K562 (cell line): ENCODE measurements around the gene ZKSCAN3. TPM values are rescaled to one million over a fixed set of nuclear protein-coding genes. Genes with fewer than 3 reads are reported as not detected.

Experiments
- CHD4 ChIP-seq: fragments of 200-600 bp; sonication (generic); IDR thresholded peaks from 3 replicates; pipeline ENCODE4 v1.6.1; 2012; ENCODE audit warnings: low read depth, mild to moderate bottlenecking, mixed read lengths, low read length, inconsistent platforms; ENCODE audit not compliant: insufficient read depth, insufficient replicate concordance, poor library complexity, severe bottlenecking
- DDX20 ChIP-seq: fragments of 450-650 bp; IDR thresholded peaks from 2 replicates; pipeline ENCODE4 v1.6.1; 2016; ENCODE audit warnings: missing genetic modification characterization, low read depth, mild to moderate bottlenecking, missing compliant biosample characterization, moderate library complexity
- EHMT2 ChIP-seq: fragments of 450-650 bp; IDR thresholded peaks from 2 replicates; pipeline ENCODE4 v1.6.1; 2018; ENCODE audit warnings: antibody characterized with exemption
- ILK ChIP-seq: fragments of 450-650 bp; IDR thresholded peaks from 2 replicates; pipeline ENCODE4 v1.6.1; 2016; ENCODE audit warnings: missing genetic modification characterization, low read depth, mild to moderate bottlenecking, missing compliant biosample characterization, moderate library complexity, borderline replicate concordance
- LEF1 ChIP-seq: fragments of 450-650 bp; IDR thresholded peaks from 2 replicates; pipeline ENCODE4 v1.6.1; 2016; ENCODE audit warnings: mild to moderate bottlenecking
- NFATC3 ChIP-seq: fragments of 450-650 bp; IDR thresholded peaks from 2 replicates; pipeline ENCODE4 v1.6.1; 2017; ENCODE audit warnings: mild to moderate bottlenecking
- NFIX ChIP-seq: fragments of 250-450 bp; sonication (Bioruptor Pico); IDR thresholded peaks from 2 replicates; pipeline ENCODE4 v1.4.0; 2020; ENCODE audit warnings: low read depth, mild to moderate bottlenecking, moderate library complexity
- NR2C2 ChIP-seq, 2 experiments: fragments of 200-800 bp in 1 of 2; sonication (Bioruptor generic) in 1 of 2; sonication (generic) in 1 of 2; formaldehyde crosslinking in 1 of 2; IDR thresholded peaks; 2 replicates each; pipeline versions ENCODE4 v1.6.1 to v1.8.0; 2016 to 2022; ENCODE audit warnings: mild to moderate bottlenecking in 1 of 2, missing compliant biosample characterization in 1 of 2, missing genetic modification characterization in 1 of 2, missing genetic modification reagents in 1 of 2
- ZNF165 ChIP-seq: fragments of 250-450 bp; sonication (Bioruptor Pico); IDR thresholded peaks from 2 replicates; pipeline ENCODE4 v1.4.0; 2020; ENCODE audit warnings: borderline replicate concordance
- ZNF184 ChIP-seq: sonication (generic); formaldehyde crosslinking; IDR thresholded peaks from 2 replicates; pipeline ENCODE4 v1.5.0; 2020; ENCODE audit warnings: missing genetic modification reagents
- ZNF431 ChIP-seq: sonication (generic); formaldehyde crosslinking; IDR thresholded peaks from 2 replicates; pipeline ENCODE4 v1.8.0; 2022; ENCODE audit warnings: mild to moderate bottlenecking, missing genetic modification reagents
- ZNF77 ChIP-seq: fragments of 250-450 bp; sonication (Bioruptor Pico); IDR thresholded peaks from 2 replicates; pipeline ENCODE4 v1.5.0; 2020
- ZNF780A ChIP-seq: fragments of 250-450 bp; sonication (Bioruptor Pico); IDR thresholded peaks from 2 replicates; pipeline ENCODE4 v1.5.0; 2021; ENCODE audit warnings: mild to moderate bottlenecking
- polyA plus RNA-seq, 8 experiments: library from polyadenylated mRNA; depleted of rRNA in 4 of 8; stranded (reverse) in 5 of 8; unstranded in 3 of 8; fragments of >200 nt; fragmentation: Nextera tagmentation in 2 of 8; fragmentation: Illumina TruSeq in 1 of 8; extraction: Ambion mirVana in 2 of 8; extraction: Trizol in 1 of 8; gene quantifications; 2 replicates each; pipeline versions ENCODE4 v1.2.1 to v1.2.3, GENCODE V29; 2011 to 2014; ENCODE audit warnings: inconsistent platforms in 1 of 8, missing spikeins in 1 of 8
- total RNA-seq, 7 experiments: library from RNA; depleted of rRNA in 6 of 7; stranded (reverse); fragments of >200 nt in 6 of 7; fragmentation: Illumina TruSeq in 2 of 7; extraction: Trizol in 2 of 7; gene quantifications; 2 replicates each; pipeline versions ENCODE4 v1.2.1 to v1.2.3, GENCODE V29; 2011 to 2021; ENCODE audit warnings: low replicate concordance in 1 of 7
- TF ChIP-seq, protein P1 (sequence below): fragments of 250-450 bp; sonication (Bioruptor Pico); IDR thresholded peaks from 2 replicates; pipeline ENCODE4 v1.8.0; 2022; ENCODE audit warnings: moderate library complexity, mild to moderate bottlenecking, inconsistent platforms
- TF ChIP-seq, protein P2 (sequence below): fragments of 250-450 bp; sonication (Bioruptor Pico); IDR thresholded peaks from 2 replicates; pipeline ENCODE4 v1.4.0; 2020
- TF ChIP-seq, protein P3 (sequence below), 2 experiments: fragments of 450-650 bp; conservative IDR thresholded peaks; 2 replicates each; pipeline ENCODE4 v1.6.1; 2017; ENCODE audit warnings: mild to moderate bottlenecking in 2 of 2, moderate library complexity in 2 of 2

Gene ZKSCAN3
- total and polyA plus RNA-seq, 9 of the 15 experiments (the other 6 are each of a cell fraction or from before 2014, with no cell fraction given): 3.0 to 12.4 (median 10.2) TPM

DNA sequence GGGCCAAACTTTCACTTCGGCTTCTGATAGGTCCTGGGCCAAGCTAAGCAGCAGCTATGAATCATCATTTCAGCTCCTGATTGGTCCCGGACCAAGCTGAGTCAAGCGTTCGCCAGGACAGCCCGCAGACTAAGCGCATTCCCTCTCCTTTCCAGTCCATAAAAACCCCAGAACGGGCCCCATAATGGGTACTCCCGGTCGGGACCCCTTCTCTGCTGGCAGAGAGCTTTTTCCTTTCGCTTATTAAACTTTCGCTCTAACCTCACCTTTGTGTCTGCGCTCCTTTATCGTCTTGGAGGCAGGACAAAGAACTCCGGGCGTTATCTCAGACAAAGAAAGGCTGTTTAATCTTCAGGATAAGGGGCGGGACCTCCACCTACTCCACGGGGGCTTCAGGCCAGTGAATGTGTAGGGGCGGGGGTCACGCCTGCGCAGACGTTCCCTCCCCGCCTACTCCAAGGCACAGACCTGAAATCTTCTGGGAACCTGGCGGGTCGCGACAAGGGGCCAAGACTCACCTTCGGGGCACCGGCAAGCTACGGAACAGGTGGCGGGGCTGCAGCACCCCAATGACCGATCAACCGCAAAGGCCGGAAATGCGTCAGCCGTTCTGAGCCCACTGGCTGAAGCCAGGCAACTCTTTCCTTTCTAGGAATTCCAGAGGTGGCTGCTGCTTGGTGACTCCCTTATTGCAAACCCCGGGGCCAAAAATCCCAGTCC is 14.0 kb upstream of the ZKSCAN3 start, which contains the start of gene ZSCAN31 (continued):
- TF ChIP-seq ILK (tag): no peak
- no peak for TF ChIP-seq ZNF780A (CRISPR knock-in tag)
- TF ChIP-seq NFATC3: no peak
- no peak for TF ChIP-seq ZNF184 (CRISPR knock-in tag)
- no peak for TF ChIP-seq ZNF77 (CRISPR knock-in tag)
- TF ChIP-seq ZNF165: no peak; the same call in 1 of the 2 replicates
- TF ChIP-seq ZNF431 (CRISPR knock-in tag): no peak
- peak; percentile 7; the same call in 1 of the 2 replicates for TF ChIP-seq NFIX (CRISPR knock-in tag)
- TF ChIP-seq, protein P1, sequence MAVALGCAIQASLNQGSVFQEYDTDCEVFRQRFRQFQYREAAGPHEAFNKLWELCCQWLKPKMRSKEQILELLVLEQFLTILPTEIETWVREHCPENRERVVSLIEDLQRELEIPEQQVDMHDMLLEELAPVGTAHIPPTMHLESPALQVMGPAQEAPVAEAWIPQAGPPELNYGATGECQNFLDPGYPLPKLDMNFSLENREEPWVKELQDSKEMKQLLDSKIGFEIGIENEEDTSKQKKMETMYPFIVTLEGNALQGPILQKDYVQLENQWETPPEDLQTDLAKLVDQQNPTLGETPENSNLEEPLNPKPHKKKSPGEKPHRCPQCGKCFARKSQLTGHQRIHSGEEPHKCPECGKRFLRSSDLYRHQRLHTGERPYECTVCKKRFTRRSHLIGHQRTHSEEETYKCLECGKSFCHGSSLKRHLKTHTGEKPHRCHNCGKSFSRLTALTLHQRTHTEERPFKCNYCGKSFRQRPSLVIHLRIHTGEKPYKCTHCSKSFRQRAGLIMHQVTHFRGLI (CRISPR knock-in tag): 0 out of 2 replicates have a peak, but pooled peaks have one; percentile 46
- TF ChIP-seq DDX20 (tag): no peak
- TF ChIP-seq, protein P2, sequence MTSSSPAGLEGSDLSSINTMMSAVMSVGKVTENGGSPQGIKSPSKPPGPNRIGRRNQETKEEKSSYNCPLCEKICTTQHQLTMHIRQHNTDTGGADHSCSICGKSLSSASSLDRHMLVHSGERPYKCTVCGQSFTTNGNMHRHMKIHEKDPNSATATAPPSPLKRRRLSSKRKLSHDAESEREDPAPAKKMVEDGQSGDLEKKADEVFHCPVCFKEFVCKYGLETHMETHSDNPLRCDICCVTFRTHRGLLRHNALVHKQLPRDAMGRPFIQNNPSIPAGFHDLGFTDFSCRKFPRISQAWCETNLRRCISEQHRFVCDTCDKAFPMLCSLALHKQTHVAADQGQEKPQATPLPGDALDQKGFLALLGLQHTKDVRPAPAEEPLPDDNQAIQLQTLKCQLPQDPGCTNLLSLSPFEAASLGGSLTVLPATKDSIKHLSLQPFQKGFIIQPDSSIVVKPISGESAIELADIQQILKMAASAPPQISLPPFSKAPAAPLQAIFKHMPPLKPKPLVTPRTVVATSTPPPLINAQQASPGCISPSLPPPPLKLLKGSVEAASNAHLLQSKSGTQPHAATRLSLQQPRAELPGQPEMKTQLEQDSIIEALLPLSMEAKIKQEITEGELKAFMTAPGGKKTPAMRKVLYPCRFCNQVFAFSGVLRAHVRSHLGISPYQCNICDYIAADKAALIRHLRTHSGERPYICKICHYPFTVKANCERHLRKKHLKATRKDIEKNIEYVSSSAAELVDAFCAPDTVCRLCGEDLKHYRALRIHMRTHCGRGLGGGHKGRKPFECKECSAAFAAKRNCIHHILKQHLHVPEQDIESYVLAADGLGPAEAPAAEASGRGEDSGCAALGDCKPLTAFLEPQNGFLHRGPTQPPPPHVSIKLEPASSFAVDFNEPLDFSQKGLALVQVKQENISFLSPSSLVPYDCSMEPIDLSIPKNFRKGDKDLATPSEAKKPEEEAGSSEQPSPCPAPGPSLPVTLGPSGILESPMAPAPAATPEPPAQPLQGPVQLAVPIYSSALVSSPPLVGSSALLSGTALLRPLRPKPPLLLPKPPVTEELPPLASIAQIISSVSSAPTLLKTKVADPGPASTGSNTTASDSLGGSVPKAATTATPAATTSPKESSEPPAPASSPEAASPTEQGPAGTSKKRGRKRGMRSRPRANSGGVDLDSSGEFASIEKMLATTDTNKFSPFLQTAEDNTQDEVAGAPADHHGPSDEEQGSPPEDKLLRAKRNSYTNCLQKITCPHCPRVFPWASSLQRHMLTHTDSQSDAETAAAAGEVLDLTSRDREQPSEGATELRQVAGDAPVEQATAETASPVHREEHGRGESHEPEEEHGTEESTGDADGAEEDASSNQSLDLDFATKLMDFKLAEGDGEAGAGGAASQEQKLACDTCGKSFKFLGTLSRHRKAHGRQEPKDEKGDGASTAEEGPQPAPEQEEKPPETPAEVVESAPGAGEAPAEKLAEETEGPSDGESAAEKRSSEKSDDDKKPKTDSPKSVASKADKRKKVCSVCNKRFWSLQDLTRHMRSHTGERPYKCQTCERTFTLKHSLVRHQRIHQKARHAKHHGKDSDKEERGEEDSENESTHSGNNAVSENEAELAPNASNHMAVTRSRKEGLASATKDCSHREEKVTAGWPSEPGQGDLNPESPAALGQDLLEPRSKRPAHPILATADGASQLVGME (CRISPR knock-in tag): peak; percentile 27; the same call in 1 of the 2 replicates
- TF ChIP-seq, protein P3, sequence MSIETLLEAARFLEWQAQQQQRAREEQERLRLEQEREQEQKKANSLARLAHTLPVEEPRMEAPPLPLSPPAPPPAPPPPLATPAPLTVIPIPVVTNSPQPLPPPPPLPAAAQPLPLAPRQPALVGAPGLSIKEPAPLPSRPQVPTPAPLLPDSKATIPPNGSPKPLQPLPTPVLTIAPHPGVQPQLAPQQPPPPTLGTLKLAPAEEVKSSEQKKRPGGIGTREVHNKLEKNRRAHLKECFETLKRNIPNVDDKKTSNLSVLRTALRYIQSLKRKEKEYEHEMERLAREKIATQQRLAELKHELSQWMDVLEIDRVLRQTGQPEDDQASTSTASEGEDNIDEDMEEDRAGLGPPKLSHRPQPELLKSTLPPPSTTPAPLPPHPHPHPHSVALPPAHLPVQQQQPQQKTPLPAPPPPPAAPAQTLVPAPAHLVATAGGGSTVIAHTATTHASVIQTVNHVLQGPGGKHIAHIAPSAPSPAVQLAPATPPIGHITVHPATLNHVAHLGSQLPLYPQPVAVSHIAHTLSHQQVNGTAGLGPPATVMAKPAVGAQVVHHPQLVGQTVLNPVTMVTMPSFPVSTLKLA (conservative IDR thresholded peaks at IDR 0.05): peak in 1 of 2 experiments; percentile 22; a peak in 1 of 4 replicates
- peak; percentile 31 for TF ChIP-seq LEF1
- no peak for TF ChIP-seq EHMT2
- no peak; the same call in 1 of the 2 replicates for TF ChIP-seq NR2C2 (CRISPR knock-in tag; IDR thresholded peaks at IDR 0.05)
- peak; percentile 67; the same call in 1 of the 2 replicates for TF ChIP-seq NR2C2 (tag; IDR thresholded peaks at IDR 0.05)
- TF ChIP-seq CHD4: no peak
